ENCODE data around the gene CDA.

Gene CDA

DNA sequence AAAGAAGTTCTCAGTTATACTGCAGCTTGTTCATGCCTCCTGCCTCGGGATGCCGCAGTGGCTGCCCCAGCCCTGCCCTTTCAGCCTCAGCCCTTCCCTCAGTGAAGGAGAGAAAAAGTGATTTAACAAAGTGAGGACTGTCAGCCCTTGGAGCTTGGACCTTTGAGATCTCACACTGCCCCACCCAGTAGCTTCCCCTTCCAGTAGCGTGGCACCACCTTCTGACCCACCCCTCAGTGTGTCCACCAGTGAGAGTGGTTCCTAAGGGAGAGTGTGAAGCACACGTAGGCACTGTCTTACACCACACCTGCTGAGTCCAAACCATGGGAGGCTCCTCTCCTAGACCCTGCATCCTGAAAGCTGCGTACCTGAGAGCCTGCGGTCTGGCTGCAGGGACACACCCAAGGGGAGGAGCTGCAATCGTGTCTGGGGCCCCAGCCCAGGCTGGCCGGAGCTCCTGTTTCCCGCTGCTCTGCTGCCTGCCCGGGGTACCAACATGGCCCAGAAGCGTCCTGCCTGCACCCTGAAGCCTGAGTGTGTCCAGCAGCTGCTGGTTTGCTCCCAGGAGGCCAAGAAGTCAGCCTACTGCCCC is at the start of gene CDA:
CDA (plus strand) TSS at position 464 of the 592 bp plus-strand sequence; CDS start at position 497, 33 bp downstream.
- CTCF ChIA-PET, result interaction anchor here (1.2 to 4.8 kb wide), 3 partner anchors 14 to 94 kb away, joined by 3 to 24 read pairs (median 3); no protein-coding TSS in a partner anchor
- no peak for DNase-seq (ENCODE audit: extremely low spot score)
- no peak for TF ChIP-seq CTCF (IDR thresholded peaks at IDR 0.05; ENCODE audit: control extremely low read depth, extremely low read depth, low read depth, missing control alignments)
- POLR2A ChIA-PET, result no interaction called here

- TF ChIP-seq CTCF (IDR thresholded peaks at IDR 0.05; ENCODE audit: control extremely low read depth, extremely low read depth, low read depth, missing control alignments), result no peak
- ChIA-PET CTCF (interaction anchor here (1.4 to 1.8 kb wide), 3 partner anchors 15 to 93 kb away, joined by 4 to 8 read pairs (median 5); partner anchors contain the start of gene PINK1), POLR2A (no interaction called here)
- no peak for DNase-seq (ENCODE audit: extremely low spot score)
Measured at GRCh38 chr1:20540281-20540680, 48.6 kb upstream of the CDA start.

- no peak for DNase-seq (ENCODE audit: extremely low spot score)
- CTCF ChIA-PET, result no interaction called here
- POLR2A ChIA-PET, result no interaction called here
- TF ChIP-seq CTCF (IDR thresholded peaks at IDR 0.05; ENCODE audit: control extremely low read depth, extremely low read depth, low read depth, missing control alignments), result no peak
Measured at GRCh38 chr1:20546637-20547036, 42.3 kb upstream of the CDA start.

DNA sequence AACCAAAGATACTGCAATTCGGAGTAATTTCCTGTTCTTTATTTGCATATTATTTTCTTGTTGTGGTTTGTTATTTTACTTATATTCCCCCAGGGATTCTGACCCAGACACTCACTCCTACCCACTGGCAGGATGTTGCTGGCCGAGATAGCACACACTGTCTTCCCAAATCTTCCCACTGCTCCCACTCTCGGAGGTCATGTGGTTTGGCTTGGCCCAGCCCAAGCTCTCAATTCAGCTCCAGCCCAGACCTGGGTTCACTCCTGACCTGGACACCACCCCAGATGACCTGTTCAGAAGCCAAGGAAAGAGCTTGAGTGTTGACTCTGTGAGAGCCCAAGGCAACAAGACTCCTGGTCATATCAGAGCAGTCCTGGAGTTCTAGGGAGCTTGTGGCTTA is 37.7 kb upstream of the CDA start:
- ChIA-PET POLR2A (no interaction called here), CTCF (interaction anchor here (2.3 kb wide), 1 partner anchor 82 kb away, joined by 6 read pairs; the partner anchor contains the start of gene PINK1)
- no peak for DNase-seq (ENCODE audit: extremely low spot score)
- no peak for TF ChIP-seq CTCF (IDR thresholded peaks at IDR 0.05; ENCODE audit: control extremely low read depth, extremely low read depth, low read depth, missing control alignments)

DNA sequence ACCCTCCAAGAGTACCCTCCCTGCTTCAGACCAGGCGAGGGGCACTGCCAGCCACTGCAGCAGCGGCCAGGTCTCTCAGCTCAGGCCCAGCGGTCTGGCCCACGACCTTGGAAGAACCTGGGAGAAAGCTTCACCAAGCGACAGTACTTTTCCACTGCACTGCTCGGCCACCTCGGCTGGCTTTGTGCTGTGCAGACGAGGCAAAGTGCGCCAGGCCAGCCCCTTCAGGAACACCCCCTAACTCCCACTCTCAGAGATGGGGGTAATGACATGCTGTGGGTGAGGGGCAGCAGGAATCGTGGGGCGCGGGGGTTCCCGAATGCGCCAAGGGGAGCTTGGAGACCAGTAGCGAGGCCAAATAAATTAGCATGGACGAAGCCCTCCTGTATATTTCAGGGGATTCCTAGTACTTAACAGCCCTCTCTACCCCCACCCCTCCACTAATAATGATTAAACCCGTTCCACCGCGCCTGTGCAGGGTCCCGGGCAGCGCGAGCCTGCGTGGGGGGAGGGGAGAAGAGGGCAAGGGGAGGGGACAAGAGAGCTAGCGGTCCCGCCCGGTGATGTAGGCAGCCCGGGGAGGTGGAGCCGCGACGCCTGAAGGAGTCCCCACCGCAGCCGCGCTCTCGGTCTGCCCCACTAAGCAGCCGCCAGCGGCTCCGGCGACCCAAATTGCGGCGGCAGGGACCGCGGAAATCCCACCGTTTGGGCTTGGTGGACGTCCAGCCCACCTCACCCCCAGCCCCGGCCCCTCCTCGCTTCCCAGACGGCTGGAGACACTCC is 36.8 kb upstream of the CDA start, which contains the start of gene FAM43B:
FAM43B (plus strand) TSS at position 629 of the 783 bp plus-strand sequence. CDS start 401 bp downstream, outside the sequence.
- ChIA-PET POLR2A (no interaction called here), CTCF (no interaction called here)
- DNase-seq (ENCODE audit: extremely low spot score), result no peak
- TF ChIP-seq CTCF (IDR thresholded peaks at IDR 0.05; ENCODE audit: control extremely low read depth, extremely low read depth, low read depth, missing control alignments), result no peak

- POLR2A ChIA-PET, result no interaction called here
- TF ChIP-seq CTCF (IDR thresholded peaks at IDR 0.05; ENCODE audit: control extremely low read depth, extremely low read depth, low read depth, missing control alignments), result no peak
- no peak for DNase-seq (ENCODE audit: extremely low spot score)
- CTCF ChIA-PET, result no interaction called here
Measured at GRCh38 chr1:20552728-20553445, 36.0 kb upstream of the CDA start.

Measured in GM10248 (cell line).